Gastroesophageal sphincter (tissue), 3 donors: Measurements from ENCODE around the gene ARF1.

Experiments
- EP300 ChIP-seq: sonication (generic); formaldehyde crosslinking; IDR thresholded peaks from one replicate; pipeline ENCODE4 v1.6.1; 2017; ENCODE audit warnings: antibody characterized with exemption, mild to moderate bottlenecking
- POLR2A ChIP-seq, 2 donors: fragments of 450-650 bp; IDR thresholded peaks; one replicate each; pipeline ENCODE4 v1.6.1; 2017; ENCODE audit warnings: antibody characterized with exemption in 2 of 2, mild to moderate bottlenecking in 2 of 2, moderate library complexity in 1 of 2
- POLR2AphosphoS5 ChIP-seq: sonication (generic); formaldehyde crosslinking; IDR thresholded peaks from one replicate; pipeline ENCODE4 v1.6.1; 2017; ENCODE audit warnings: antibody characterized with exemption
- TF ChIP-seq, protein P1 (sequence below), 4 experiments: fragments of 200-600 bp in 2 of 4; fragments of 450-650 bp in 2 of 4; sonication (generic) in 1 of 4; IDR thresholded peaks; one replicate each; pipeline ENCODE4 v1.5.1; 2017 to 2019; ENCODE audit warnings: antibody characterized with exemption in 4 of 4, mild to moderate bottlenecking in 2 of 4, moderate library complexity in 2 of 4

DNA sequence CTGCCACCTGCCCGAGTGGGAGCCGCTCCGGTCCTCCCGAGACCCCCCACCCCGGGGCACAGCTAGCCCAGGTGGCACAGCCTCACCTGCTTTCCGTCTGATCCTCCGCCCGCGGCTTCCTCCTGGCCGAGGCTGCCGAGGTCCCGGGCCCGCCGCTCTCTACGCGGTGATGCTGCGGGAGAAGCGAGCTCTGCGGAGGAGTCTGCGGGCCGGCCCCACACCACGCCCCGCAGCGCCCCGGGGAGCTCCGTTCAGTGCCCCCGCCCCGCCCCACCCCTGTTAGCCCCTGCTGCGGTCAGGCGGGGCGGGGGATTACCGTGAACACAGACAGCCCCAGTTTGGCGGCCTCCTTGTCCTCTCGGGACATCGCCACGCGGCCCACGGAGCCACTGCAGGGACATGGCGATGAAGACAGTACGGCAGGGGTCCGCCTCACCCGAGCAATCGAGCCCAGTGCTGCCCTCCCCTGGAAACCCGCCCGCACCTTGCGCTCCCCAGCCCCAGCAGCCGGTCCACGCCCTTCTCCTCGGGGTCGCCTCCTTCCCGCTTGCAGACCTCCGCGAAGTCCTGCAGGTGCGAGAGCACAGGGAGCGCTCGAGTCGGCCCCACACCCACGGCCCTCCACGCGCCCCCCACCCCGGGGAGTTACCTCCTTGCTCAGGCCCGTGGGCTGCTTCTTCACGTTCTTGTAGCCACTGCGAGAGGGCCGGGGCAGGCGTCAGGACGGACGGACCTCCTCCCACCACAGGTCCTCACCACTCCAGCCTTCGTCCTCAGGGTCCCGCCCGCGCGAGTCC, 19.7 kb downstream of the ARF1 start:
- TF ChIP-seq, protein P1, sequence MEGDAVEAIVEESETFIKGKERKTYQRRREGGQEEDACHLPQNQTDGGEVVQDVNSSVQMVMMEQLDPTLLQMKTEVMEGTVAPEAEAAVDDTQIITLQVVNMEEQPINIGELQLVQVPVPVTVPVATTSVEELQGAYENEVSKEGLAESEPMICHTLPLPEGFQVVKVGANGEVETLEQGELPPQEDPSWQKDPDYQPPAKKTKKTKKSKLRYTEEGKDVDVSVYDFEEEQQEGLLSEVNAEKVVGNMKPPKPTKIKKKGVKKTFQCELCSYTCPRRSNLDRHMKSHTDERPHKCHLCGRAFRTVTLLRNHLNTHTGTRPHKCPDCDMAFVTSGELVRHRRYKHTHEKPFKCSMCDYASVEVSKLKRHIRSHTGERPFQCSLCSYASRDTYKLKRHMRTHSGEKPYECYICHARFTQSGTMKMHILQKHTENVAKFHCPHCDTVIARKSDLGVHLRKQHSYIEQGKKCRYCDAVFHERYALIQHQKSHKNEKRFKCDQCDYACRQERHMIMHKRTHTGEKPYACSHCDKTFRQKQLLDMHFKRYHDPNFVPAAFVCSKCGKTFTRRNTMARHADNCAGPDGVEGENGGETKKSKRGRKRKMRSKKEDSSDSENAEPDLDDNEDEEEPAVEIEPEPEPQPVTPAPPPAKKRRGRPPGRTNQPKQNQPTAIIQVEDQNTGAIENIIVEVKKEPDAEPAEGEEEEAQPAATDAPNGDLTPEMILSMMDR (IDR thresholded peaks at IDR 0.05): no peak
- TF ChIP-seq POLR2A (IDR thresholded peaks at IDR 0.05): no peak
- TF ChIP-seq POLR2AphosphoS5: no peak
- no peak for TF ChIP-seq EP300
